GM21786 (cell line): ENCODE measurements around the gene KITLG.
"Not testable (repeated sequence)": the region's sequence is repeated elsewhere in the genome, so short reads cannot be mapped to it uniquely, and the experiment has no call there.

Experiments used
- ATAC-seq: cut with Tn5 transposase; IDR thresholded peaks from one replicate; pipeline ENCODE4 v1.9.1; 2021; ENCODE audit not compliant: unreplicated experiment

The KITLG gene

GRCh38 chr12:88544991-88545980 is 35.0 kb downstream of the KITLG start:
- ATAC-seq = no peak

GRCh38 chr12:88539893-88540292 is 40.4 kb downstream of the KITLG start:
- no peak for ATAC-seq

GRCh38 chr12:88538697-88539096 is 41.6 kb downstream of the KITLG start:
- no peak for ATAC-seq

- ATAC-seq = no peak
These were observed 42.0 kb downstream of the KITLG start for GRCh38 chr12:88538250-88538649.

- no peak for ATAC-seq
These were observed 49.4 kb downstream of the KITLG start for GRCh38 chr12:88530868-88531267.

- ATAC-seq = no peak
These were observed 50.5 kb downstream of the KITLG start for GRCh38 chr12:88529531-88530488.

- no peak for ATAC-seq
These were observed 57.3 kb downstream of the KITLG start for GRCh38 chr12:88522961-88523360.

GRCh38 chr12:88520436-88520820 is 59.8 kb downstream of the KITLG start:
- no peak for ATAC-seq

GRCh38 chr12:88519802-88520435 is 60.4 kb downstream of the KITLG start:
- no peak for ATAC-seq

- no peak for ATAC-seq
These were observed 61.3 kb downstream of the KITLG start for GRCh38 chr12:88518863-88519403.

GRCh38 chr12:88516811-88517210 is 63.5 kb downstream of the KITLG start:
- ATAC-seq = no peak

- ATAC-seq = no peak
These were observed 69.4 kb downstream of the KITLG start for GRCh38 chr12:88510843-88511242.

GRCh38 chr12:88509851-88510250 is 70.4 kb downstream of the KITLG start:
- no peak for ATAC-seq

GRCh38 chr12:88509347-88509746 is 70.9 kb downstream of the KITLG start:
- no peak for ATAC-seq

GRCh38 chr12:88507851-88508250 is 72.4 kb downstream of the KITLG start:
- not testable (repeated sequence) for ATAC-seq

- no peak for ATAC-seq
These were observed 73.0 kb downstream of the KITLG start for GRCh38 chr12:88507270-88507669.

GRCh38 chr12:88505696-88506095 is 74.6 kb downstream of the KITLG start:
- ATAC-seq = no peak

GRCh38 chr12:88503281-88503703 is 77.0 kb downstream of the KITLG start:
- no peak for ATAC-seq

- no peak for ATAC-seq
These were observed 78.0 kb downstream of the KITLG start for GRCh38 chr12:88501972-88502938.
